Peyer's patch (tissue), 4 donors: ENCODE results near the gene SIKE1. TPM values are rescaled to one million over a fixed set of nuclear protein-coding genes. Genes with fewer than 3 reads are reported as not detected.

Experiments
- DNase-seq, 3 donors: peaks; one replicate each; pipeline ENCODE4 v3.0.0-alpha.2; 2017 to 2019
- H3K27ac ChIP-seq, 4 donors: fragments of 200-600 bp; sonication (generic); one replicate each; pipeline ENCODE4 v1.5.1; 2016 to 2019
- H3K27me3 ChIP-seq, 2 donors: fragments of 200-600 bp; sonication (generic); one replicate each; pipeline ENCODE4 v1.5.1; 2019
- H3K36me3 ChIP-seq, 3 donors: fragments of 200-600 bp; sonication (generic); one replicate each; pipeline ENCODE4 v1.5.1; 2016 to 2019
- H3K4me1 ChIP-seq, 4 donors: fragments of 200-600 bp; sonication (generic); one replicate each; pipeline ENCODE4 v1.5.1; 2016 to 2019
- H3K4me3 ChIP-seq, 4 donors: fragments of 200-600 bp; sonication (generic); 1 replicate in 3 of 4; 2 replicates in 1 of 4; pipeline ENCODE4 v1.5.1; 2016 to 2019; ENCODE audit warnings: mild to moderate bottlenecking in 1 of 4
- H3K9me3 ChIP-seq, 4 donors: fragments of 200-600 bp; sonication (generic); one replicate each; pipeline ENCODE4 v1.5.1; 2016 to 2019; ENCODE audit warnings: mild to moderate bottlenecking in 1 of 4
- POLR2A ChIP-seq, 2 donors: fragments of 450-650 bp; IDR thresholded peaks; one replicate each; pipeline ENCODE4 v1.5.1; 2017; ENCODE audit warnings: antibody characterized with exemption in 2 of 2, mild to moderate bottlenecking in 2 of 2, moderate library complexity in 2 of 2
- total RNA-seq, 4 donors: library from RNA; depleted of rRNA; stranded (reverse); fragments of >200 nt; gene quantifications; one replicate each; pipeline ENCODE4 v1.1.0, GENCODE V29; 2016
- TF ChIP-seq, protein P1 (sequence below), 6 experiments: fragments of 450-650 bp in 4 of 6; fragments of 200-600 bp in 2 of 6; sonication (generic) in 1 of 6; IDR thresholded peaks; one replicate each; pipeline ENCODE4 v1.5.1; 2017 to 2019; ENCODE audit warnings: antibody characterized with exemption in 6 of 6, mild to moderate bottlenecking in 3 of 6, moderate library complexity in 1 of 6

SIKE1 gene
- total RNA-seq, 4 donors from 2014 or later, result 23.1 to 29.2 (median 25.9) TPM

DNA sequence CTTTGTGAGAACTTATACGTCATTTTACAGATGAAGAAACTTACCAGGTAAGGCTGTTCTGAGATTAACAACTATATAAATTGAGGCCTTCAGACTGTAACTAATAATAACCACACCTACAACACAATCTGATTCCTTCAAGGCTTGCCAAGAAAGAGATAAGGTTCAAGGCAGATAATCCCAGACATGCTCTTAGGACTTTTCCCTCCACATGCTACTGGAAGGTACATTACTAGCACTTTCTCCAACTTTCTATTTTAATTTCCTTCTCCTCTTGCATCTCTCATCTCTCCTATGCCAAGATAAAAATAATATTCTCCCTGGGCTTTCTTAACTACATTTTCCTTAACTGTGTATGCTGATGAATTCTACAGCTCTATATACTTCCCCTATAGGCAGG lies 45.0 kb downstream of the SIKE1 start:
- Histone ChIP-seq H3K27ac (peak overlapping the region in 2 of 4 donors; percentile 22 to 61), H3K4me1 (peaks cover 0 to 13% (median 0%) of the 10 kb centered on the region in 4 donors), H3K4me3 (no peak overlapping the region), H3K9me3 (no peaks in the 10 kb centered on the region), H3K36me3 (peaks cover 0 to 89% (median 0%) of the 10 kb centered on the region in 3 donors), H3K27me3 (no peaks in the 10 kb centered on the region)
- no peak for DNase-seq
- TF ChIP-seq, protein P1, sequence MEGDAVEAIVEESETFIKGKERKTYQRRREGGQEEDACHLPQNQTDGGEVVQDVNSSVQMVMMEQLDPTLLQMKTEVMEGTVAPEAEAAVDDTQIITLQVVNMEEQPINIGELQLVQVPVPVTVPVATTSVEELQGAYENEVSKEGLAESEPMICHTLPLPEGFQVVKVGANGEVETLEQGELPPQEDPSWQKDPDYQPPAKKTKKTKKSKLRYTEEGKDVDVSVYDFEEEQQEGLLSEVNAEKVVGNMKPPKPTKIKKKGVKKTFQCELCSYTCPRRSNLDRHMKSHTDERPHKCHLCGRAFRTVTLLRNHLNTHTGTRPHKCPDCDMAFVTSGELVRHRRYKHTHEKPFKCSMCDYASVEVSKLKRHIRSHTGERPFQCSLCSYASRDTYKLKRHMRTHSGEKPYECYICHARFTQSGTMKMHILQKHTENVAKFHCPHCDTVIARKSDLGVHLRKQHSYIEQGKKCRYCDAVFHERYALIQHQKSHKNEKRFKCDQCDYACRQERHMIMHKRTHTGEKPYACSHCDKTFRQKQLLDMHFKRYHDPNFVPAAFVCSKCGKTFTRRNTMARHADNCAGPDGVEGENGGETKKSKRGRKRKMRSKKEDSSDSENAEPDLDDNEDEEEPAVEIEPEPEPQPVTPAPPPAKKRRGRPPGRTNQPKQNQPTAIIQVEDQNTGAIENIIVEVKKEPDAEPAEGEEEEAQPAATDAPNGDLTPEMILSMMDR (IDR thresholded peaks at IDR 0.05), result no peak
- no peak for TF ChIP-seq POLR2A (IDR thresholded peaks at IDR 0.05)

DNA sequence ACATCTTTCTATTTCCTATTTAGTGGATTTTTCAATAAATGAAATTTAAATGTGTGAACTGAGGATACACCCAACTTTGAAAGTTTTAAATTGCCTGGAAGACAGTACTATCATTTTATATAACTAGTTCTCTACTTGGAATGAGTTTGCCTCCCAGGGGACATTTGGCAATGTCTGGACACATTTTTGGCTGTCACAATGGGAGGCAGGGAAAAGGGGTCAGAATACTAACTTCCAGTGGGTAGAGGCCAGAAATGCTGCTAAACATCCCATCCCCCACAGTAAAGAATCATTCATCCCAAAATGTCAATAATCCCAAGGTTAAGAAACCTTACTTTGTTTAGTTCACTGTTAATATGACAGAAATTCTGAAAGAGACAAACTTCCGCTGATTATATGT lies 50.7 kb downstream of the SIKE1 start:
- no peak overlapping the region for H3K27ac ChIP-seq
- DNase-seq, result no peak
- no peak for TF ChIP-seq POLR2A (IDR thresholded peaks at IDR 0.05)
- TF ChIP-seq, protein P1 (IDR thresholded peaks at IDR 0.05), result no peak
- no peaks in the 10 kb centered on the region for H3K4me1 ChIP-seq
- no peak overlapping the region for H3K4me3 ChIP-seq
- H3K36me3 ChIP-seq, result peaks cover 0 to 94% (median 0%) of the 10 kb centered on the region in 3 donors
- H3K27me3 ChIP-seq, result no peaks in the 10 kb centered on the region
- H3K9me3 ChIP-seq, result no peaks in the 10 kb centered on the region

DNA sequence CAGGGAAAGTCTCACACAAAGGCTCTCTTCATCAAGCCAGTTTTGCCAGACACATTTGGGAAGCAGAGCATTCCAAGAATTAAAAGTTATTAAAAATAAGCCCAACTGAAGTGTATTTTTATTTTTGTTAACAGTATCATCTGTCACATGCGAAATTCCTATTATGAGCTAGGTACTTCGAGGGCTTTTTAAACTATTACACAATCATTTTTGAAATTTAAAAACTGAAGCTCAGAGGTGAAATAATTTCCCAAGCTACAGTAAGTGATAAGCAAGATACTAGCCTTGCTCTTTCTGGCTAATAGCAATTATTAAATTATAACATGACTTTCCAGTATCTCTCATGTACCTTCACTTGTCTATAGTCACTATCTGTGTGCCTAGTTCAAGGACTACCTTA lies 51.9 kb downstream of the SIKE1 start:
- Histone ChIP-seq H3K27me3 (no peaks in the 10 kb centered on the region), H3K4me1 (no peaks in the 10 kb centered on the region), H3K27ac (no peak overlapping the region), H3K9me3 (no peaks in the 10 kb centered on the region), H3K4me3 (no peak overlapping the region), H3K36me3 (peaks cover 0 to 94% (median 3%) of the 10 kb centered on the region in 3 donors)
- no peak for DNase-seq
- TF ChIP-seq POLR2A (IDR thresholded peaks at IDR 0.05), result no peak
- TF ChIP-seq, protein P1 (IDR thresholded peaks at IDR 0.05), result no peak

DNA sequence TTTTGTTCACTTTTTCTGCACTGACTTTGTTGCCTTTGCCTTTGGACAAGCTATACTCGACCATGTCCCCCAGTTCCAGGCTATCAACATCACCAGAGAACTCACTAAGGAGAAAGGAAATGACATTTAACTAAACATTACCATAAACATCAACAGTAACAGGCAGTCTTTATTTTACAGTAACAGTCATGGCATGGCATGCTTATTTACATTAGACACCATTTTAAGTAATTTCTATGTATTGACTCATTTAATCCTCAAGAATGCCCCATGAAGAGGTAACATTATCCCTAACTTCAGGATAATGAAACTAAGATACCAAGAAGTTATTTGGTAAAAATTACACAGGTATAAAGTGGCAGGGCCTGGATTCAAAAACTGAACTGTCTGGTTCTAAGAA lies 55.3 kb downstream of the SIKE1 start:
- no peaks in the 10 kb centered on the region for H3K9me3 ChIP-seq
- peaks cover 0 to 94% (median 3%) of the 10 kb centered on the region in 3 donors for H3K36me3 ChIP-seq
- no peaks in the 10 kb centered on the region for H3K27me3 ChIP-seq
- TF ChIP-seq, protein P1 (IDR thresholded peaks at IDR 0.05), result no peak
- no peak for TF ChIP-seq POLR2A (IDR thresholded peaks at IDR 0.05)
- no peak overlapping the region for H3K4me3 ChIP-seq
- no peaks in the 10 kb centered on the region for H3K4me1 ChIP-seq
- H3K27ac ChIP-seq, result no peak overlapping the region
- DNase-seq, result no peak

DNA sequence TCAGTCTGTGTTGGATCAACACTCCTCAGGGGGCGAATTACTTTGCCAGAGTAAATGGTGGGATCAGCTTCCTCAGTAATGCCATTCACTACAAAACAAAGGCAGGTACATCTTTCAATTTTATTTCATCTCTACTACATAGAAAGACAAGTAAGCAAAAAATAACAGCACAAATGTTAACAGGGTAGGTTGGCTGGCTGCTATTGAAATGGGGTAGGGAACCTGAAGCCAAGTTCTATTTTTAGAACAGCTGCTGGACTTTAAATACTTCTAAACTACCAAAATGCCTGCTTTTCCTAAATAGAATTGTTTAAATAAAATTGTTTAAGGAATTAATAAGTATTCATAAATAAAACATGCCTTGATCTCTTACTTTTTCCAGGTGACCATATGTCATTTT lies 56.6 kb downstream of the SIKE1 start:
- Histone ChIP-seq H3K36me3 (peaks cover 0 to 100% (median 3%) of the 10 kb centered on the region in 3 donors), H3K4me1 (no peaks in the 10 kb centered on the region), H3K27ac (no peak overlapping the region), H3K4me3 (no peak overlapping the region), H3K9me3 (no peaks in the 10 kb centered on the region), H3K27me3 (no peaks in the 10 kb centered on the region)
- no peak for DNase-seq
- TF ChIP-seq, protein P1 (IDR thresholded peaks at IDR 0.05), result no peak
- TF ChIP-seq POLR2A (IDR thresholded peaks at IDR 0.05), result no peak

DNA sequence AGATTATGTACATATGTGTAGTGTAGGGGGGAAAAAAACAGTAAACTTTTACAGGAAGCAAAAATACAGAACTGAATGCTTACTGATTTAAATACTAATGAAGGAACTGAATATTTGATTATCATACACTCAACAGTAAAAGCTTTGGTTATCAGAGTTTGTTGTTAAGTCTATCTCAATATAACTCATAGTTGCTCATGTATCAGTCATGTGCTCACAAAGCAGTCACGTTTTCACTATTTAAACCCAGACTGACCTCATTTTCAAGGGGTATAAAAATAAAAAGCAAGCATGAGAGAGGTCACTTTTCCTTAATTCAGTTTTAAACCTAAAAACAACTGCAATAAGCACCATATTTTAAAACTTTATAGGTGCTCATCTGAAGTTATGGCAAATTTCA lies 57.0 kb downstream of the SIKE1 start:
- Histone ChIP-seq H3K36me3 (peaks cover 0 to 100% (median 3%) of the 10 kb centered on the region in 3 donors), H3K4me3 (no peak overlapping the region), H3K27ac (no peak overlapping the region), H3K4me1 (no peaks in the 10 kb centered on the region), H3K9me3 (no peaks in the 10 kb centered on the region), H3K27me3 (no peaks in the 10 kb centered on the region)
- TF ChIP-seq, protein P1 (IDR thresholded peaks at IDR 0.05), result no peak
- no peak for DNase-seq
